Stimulated activated CD4-positive, alpha-beta T cell treated with anti-CD3 and anti-CD28 coated beads, TNF-alpha, amount 100 ng/mL, for 48 hours (primary cell): ENCODE measurements around the gene PAX3.

Experiments
- DNase-seq, 3 donors: peaks; one replicate each; pipeline ENCODE4 v3.0.0-alpha.2; 2020; ENCODE audit warnings: low read depth in 3 of 3

PAX3 gene

GRCh38 chr2:222298311-222299150, at the start of gene PAX3:
Gene PAX3, minus strand, starts transcription at chr2:222298998. Its CDS starts 383 bp downstream, at chr2:222298615.
- no peak for DNase-seq

GRCh38 chr2:222341331-222341730, 42.5 kb upstream of the PAX3 start:
- DNase-seq: no peak

DNA sequence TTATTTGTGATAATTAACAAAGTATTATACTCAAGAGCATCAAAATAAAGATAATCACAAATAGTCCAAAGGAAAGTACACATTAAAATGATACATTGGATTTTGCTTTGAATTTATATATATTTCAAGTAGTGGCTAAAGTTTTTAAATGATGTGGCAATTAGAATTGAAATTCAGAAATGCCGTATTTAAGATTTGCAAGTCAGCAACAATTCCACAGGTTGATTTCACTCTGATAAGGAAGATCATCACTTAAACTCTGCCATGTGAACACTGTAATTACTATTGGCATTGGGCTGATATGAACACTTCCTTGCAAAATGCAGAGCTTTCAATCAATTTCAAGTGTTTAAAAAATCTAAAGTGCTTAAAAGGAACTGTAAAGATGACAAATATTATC, 39.6 kb upstream of the PAX3 start:
- DNase-seq: no peak

- no peak for DNase-seq
Observed at GRCh38 chr2:222336931-222337330, 38.1 kb upstream of the PAX3 start.

GRCh38 chr2:222336442-222336841, 37.6 kb upstream of the PAX3 start:
- DNase-seq: no peak

DNA sequence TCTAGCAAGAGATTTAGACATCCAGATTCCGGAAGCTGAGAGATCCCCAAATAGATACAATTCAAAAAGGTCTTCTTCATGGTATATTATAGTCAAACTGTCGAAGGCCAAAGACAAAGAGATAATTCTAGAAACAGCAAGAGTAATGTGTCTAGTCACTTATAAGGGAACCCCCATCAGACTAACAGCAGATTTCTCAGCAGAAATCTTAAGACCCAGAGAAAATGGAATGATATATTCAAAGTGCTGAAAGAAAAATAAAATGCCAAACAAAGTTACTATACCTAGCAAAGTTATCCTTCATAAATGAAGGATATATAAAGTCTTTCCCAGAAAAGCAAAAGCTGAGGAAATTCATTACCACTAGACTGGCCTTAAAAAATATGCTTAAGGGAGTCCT, 36.1 kb upstream of the PAX3 start:
- no peak for DNase-seq

GRCh38 chr2:222333397-222333796, 34.6 kb upstream of the PAX3 start:
- no peak for DNase-seq

GRCh38 chr2:222332116-222332515, 33.3 kb upstream of the PAX3 start:
- no peak for DNase-seq

- DNase-seq: no peak
Observed at GRCh38 chr2:222330910-222331309, 32.1 kb upstream of the PAX3 start.

- no peak for DNase-seq
Observed at GRCh38 chr2:222322236-222322635, 23.4 kb upstream of the PAX3 start.

DNA sequence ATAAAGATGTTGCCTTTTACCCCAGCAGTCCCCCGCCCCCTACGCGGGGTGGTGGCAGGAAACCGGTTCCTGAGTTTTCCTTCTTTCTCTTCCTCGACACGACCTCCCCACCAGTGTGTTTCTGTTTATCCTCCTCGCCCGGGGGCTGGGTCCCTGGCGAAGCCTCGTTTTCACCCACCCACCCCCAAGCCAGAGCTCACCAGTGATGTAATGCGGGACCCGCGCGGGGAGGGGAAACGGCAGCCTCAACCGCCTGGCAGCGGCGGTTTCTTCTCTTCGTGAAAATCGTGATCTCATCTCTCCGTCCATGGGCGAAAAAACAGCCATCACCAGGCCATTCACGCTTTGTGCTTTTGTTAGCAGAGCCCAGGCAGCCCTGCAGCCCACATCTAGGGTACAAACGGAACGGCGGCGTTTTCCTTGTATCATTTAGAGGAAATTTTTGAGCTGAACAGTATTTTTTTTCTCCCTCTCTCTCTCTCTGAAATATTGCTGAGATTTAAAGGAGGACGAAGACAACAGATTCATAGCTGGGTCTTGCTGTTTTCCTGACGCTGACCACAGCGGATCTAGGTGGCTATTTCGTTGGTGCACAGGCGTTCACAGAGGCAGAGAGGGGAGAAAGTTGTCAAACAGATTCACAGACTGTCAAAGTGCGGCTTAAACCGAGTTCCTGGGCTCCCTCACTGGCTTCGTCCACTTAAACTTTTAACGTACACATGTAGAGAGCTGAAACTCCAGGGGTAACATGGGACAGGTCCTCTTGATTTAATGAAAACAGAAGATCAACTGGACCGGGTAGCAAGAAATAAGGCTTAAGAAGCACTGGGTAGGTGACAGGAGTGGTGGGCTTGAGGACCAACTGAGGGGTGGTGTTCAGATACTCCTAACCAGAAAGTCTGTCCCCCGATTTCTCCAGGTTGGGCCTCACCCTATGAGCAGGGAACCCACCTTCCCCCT, 21.9 kb upstream of the PAX3 start:
- no peak for DNase-seq

- DNase-seq: no peak
Observed at GRCh38 chr2:222319586-222320435, 21.0 kb upstream of the PAX3 start.

- no peak for DNase-seq
Observed at GRCh38 chr2:222318712-222319585, 20.2 kb upstream of the PAX3 start.

DNA sequence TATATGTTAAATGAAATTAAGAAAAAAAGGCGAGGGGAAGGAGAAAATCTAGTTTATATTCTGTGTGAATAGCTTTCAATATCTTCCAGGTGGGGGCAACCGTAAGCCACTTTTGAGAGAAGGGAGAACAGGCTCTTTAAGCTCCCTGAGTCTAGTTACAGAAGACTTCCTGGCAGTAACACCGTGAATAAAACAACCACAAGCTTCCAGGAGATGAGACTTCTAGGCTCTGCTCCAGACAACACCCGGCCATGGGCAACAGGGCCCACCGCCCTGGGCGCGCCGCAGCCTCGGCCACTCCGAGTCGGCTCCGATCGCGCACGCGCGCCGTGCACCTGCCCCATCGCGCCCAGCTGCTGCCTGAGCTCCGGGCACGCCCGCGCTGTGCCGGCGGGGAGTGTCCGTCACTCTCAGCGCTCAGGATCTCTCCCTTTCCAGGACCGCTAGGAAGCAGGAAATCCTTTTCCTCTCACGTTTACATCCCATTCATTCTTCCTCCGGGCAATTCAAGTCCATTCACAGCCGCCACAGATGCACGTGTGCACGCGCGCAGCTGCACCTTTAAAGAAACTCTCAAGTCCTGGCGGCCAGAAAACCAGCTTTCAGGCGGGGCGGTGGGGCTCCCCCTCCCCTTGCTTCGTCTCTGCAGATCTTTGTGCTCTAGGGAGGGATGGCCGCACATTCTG, 19.4 kb upstream of the PAX3 start:
- DNase-seq: no peak

- no peak for DNase-seq
Observed at GRCh38 chr2:222315443-222316121, 16.8 kb upstream of the PAX3 start.

DNA sequence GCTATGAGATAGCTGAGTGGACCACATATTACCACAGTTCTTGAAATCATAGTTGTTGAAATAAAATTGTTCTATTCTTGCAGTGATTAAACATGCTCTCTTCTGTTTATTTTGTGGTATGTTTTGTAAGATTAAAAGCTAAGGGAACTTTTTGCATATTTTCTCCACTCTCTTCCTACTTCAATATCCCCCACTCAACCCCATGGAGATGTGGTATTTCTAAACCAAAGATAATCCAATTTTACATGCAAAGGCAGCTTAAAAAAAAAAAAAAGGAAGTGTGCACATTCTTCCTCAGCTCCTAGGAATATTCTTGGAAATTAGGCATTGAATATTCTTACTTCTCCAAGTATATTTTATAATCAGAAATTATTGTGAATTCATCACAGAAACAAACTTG, 15.0 kb upstream of the PAX3 start:
- no peak for DNase-seq

- DNase-seq: no peak
Observed at GRCh38 chr2:222311978-222312738, 13.4 kb upstream of the PAX3 start.

DNA sequence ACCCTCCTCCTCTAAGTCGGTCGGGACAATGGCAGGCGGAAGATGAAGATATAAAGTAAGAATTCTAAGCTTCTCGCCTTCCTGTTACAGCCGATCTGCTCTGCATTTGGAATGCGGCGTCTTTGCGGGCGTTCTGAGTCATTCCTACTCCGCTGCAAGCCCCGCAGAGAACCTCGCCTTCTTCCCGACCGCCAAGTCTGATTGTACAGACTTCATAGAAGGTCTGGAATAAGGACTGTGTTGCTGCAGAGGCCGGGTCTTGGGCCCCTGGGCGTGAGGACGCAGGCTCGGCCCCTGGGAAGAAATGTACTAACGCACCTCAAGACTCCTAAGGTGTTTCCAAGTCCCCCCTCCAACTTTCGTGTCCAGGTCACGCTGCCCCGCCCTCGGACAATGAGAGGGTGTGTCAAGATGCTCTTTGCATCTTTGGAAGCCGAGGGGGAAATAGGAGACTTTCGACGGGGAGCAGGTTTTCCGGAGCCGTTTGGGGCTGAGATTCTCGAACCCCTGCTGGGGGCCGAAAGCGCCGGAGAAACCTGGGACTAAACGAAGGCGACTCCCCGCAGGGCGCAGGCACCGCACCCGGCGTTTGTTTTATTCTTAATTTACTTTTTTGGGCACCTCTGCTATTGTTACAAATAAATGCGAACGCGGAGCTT, 12.7 kb upstream of the PAX3 start:
- DNase-seq: no peak
